HG03521 (cell line): ENCODE data around the gene PEPD.

Source experiments
- ATAC-seq: cut with Tn5 transposase; IDR thresholded peaks from one replicate; pipeline ENCODE4 v1.9.1; 2021; ENCODE audit warnings: mild to moderate bottlenecking, moderate library complexity; ENCODE audit not compliant: unreplicated experiment

The PEPD gene

DNA sequence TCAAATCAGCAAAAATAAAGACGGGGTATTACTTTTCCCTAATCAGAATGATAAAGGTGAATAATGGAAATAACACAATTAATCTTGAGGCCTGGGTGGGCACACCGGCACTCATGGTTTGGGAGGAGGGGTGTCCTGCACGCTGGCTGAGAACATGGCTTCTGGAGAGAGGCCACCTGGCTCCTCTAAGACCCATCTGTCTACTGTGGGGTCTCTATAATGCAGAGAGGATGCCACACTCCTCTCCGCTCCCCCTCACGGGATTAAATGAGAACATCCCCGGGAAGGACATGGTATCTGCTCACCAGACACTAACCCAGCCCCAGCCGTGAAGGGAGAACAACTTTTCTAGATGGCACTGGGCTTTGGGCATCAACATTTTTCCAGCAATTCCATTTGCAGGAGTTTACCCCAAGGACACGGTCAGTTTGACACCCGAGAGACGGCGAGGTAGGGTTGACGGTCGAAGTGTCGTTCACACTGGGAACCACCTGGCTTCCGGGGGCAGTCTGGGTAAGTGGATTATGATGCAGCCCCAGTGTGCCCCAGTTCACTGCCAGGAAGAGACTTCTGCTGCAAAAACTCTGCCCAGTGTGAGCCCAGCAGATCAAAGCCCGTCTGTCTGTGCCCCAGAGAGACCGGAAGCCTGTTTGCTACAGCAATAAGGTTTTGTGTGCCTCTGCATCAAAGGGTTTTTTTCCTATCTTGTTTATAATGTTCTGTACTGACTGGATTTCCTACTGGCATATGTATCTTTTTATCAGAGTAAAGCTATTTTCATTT lies 91.5 kb downstream of the PEPD start:
- no peak for ATAC-seq

DNA sequence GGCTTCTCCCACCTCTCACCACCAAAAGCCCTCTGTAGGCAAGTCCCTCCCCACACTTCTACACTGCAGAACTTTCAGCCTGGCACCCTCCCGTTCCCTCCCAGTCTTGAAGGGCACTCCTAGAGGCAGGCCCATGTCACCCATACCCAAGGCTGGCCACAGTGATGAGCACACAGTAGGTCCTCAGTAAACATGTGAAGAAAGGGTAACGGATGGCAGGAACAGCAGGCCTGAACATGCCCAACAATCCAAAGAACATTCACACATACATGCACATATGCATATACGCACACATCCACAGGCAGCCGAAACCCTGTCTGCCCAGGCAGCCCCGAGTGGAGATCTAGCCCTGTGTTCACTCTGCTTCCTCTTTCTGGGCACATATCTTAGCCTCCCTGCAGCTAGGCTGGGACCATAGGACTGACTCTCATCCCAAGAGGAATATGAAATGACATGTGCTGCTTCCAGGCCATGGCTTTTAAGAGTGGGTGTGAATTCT lies 92.9 kb downstream of the PEPD start:
- ATAC-seq, result no peak

DNA sequence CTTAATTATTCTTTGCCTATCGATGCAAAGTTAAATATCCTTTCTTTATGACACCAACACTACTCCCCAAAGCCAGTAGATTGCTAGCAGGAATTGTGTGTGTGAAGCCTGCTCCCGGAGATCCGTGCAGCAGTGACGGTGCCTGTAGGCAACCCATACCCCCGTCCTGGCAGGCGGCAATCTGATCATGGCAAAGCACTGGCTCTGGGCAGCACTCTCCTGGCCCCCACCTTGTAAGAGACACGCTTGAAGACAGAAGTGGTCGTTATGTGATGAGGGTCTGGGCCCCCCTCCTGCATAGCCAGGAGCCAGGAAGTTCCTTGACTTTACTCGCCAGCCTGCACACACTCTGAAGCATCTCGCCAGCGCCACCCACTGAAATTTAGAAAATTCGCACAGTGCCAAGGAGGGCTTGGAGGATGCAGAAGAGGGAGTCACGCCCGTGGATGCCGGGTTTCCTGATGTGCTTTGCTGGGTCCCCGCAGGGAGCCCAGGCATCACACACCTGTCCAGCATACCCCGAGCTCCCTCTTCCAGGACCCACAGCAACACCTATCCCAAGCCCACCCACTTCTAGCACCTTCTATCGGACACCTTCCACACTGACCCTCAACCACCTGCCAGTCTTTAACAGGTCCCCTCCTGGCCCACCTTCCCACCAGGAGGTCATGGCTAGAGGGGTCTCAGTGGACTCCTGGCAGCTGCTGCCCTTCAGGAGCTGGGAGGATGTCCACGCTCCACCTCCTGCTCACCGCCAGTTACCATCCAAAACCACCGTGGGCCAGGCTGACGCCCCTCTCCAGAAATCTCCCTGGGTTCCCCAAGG lies 93.6 kb downstream of the PEPD start:
- no peak for ATAC-seq

DNA sequence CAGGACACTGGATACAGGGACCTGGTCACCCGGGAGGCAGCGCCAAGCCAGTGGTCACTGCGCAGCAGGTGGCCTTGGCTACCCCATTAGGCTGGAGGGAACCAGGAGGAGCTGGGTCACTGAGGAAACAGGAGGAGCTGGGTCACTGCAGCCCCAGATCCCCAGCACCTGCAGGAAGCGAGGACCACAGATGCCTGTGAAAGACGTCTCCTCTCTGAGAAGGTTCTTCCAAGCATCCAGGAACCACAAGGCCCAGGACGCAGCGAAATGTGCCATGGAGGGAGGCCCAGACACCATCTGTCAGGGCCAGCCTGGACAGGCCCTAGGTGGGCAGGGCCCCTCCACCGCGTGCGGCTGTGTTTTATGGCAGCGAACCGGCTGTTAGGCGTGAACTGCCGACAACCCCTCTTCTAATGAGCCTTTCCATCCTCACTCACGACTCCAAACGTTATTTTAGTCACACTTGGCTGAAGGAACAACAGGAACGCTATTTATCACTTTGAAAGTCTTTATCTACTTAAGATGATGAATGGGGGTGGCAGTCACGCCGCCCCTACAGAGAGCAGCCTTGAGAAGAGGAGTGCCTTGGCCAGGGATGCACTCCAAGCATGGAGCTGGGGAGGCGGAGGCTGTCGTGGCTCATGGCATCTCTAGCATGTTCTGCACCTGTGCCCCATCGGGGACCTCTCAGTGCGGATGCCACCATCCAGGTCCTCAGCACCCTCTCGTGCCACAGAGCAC lies 94.8 kb downstream of the PEPD start:
- no peak for ATAC-seq

DNA sequence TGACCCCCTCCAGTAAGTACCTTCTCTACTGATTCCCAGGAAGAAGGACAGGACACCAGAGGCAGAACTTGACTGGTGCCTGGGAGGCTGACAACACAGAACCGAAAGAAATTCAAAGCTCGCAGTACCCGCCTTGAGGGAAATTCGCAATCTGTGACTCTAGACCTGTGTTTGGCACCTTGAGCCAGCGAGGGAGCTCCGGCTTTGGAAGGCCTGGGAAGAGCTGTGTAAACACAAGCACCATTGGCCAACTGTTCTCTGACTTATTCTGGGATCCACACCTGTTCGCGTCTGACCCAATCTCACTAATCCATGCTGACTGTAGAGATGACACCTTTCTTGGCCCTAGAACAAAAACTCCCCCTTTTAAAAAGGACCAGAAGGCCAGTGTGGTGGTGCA lies 97.4 kb downstream of the PEPD start:
- ATAC-seq, result no peak

DNA sequence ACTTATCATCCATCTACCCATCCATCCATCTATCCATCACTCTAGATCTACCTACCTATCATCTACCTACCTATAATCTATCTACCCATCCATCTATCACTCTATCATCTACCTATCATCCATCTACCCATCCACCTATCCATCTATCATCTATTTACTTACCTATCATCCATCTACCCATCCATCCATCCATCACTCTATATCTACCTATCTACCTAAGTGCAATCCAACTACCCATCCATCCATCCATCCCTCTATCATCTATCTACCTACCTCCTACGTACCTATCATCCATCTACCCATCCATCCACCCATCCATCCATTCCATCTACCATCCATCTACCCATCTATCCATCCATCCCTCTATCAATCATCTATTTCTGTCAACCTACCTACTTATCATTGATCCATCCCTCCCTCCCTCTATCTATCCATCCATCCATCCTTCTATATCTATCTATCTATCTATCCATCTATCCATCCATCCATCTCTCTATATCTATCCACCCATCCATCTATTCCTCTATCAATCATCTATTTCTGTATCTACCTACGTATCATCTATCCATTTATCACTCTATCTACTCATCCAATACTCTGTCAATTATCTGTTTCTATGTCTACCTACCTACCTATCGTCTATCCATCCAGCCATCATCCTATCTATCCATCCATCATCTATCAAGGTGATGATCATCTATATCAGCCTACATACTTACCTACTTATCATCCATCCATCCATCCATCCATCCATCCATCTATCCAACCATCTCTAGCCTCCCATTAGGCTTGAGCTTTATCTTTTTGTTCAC lies 99.0 kb downstream of the PEPD start:
- no peak for ATAC-seq

DNA sequence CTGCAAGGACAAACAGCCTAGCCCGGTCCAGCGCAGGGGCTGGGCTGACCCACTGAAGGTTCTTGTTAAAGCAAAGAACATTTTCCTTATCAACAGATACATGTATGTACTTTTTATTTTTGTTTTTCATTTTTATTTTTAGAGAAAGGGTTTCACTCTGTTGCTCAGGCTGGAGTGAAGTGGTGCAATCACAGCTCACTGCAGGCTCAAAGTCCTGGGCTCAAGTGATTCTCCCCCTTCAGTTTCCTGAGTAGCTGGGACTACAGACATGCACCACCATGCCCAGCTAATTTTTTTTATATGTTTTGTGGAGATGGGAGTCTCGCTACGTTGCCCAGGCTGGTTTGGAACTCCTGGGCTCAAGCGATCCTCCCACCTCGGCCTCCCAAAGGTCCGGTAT lies 100.2 kb downstream of the PEPD start:
- ATAC-seq, result no peak

DNA sequence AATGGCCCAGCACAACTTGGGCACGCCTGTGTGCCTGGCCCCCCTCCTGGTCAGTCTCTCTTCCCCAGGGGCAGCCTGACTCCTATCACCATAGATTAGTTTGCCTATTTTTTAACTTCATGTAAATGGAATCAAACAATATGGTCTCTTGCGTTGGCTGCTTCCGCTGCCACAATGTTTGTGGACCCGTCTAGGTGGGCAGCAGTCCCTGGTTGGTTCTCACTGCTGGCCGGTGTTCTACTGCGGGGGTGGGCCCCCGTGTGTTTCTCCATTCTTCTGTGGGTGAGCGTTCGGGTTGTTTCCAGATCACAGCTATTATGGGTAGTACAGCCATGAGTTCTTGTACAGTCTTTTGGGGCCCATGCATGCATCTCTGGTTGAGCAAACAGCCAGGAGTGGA lies 100.8 kb downstream of the PEPD start:
- no peak for ATAC-seq

DNA sequence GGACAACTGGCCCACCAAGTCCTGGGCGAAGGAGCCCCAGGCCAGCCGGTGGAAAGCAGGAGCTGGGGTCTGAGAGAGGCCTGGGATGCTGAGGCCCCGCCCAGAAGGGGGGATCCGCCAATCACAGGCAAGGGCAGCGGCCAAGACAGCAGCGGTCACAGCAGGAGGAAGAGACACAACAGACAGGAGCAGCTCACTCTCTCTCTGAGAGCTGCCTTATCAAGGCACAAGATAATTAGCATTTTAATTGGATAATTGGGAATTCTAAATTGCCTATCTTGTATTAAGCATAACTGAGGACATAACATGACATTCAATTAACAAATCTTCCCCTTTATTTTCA lies 101.8 kb downstream of the PEPD start:
- ATAC-seq, result no peak

DNA sequence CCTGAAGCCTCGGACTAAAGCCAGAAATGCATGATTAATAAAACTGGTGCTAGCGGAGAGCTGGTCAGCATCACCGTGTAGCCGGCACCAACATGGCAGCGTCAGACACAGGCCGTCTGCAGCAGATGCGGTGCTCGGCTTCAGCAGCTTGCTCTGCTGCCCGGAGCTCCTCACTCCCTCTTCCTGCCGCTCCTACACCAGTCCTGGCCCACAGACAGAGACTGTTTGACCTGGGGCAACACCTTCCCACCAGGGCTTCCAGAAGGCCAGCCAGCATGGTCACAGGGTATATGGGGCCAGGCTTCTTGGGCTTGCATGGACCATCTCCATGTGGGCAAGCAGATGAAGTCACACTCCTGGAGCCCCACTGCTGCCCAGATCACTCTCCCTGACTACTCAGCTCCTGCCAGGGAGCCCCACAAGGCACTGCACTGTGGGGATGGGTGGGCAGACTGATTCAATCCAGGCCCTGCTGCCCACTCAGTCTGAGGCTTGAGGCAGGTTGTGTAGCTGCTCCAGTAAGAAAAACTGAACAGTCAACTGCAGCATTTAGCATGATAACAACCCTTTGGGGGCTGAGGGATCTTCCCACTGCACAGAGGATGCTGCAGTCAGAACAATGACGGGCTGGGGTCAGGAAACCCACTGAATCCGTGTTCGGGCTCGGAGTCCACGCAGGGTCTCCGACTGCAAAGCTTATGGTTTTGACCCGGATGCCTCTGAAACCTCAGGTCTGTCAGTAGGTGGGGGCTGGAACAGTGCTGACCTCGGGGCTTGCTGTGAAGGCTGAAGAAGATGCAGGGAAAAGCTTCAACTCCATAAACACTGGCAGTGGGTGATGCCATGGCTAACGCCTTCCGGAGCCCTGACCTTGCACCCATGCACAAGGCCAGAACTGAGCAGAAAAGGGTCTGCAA lies 102.5 kb downstream of the PEPD start:
- no peak for ATAC-seq

DNA sequence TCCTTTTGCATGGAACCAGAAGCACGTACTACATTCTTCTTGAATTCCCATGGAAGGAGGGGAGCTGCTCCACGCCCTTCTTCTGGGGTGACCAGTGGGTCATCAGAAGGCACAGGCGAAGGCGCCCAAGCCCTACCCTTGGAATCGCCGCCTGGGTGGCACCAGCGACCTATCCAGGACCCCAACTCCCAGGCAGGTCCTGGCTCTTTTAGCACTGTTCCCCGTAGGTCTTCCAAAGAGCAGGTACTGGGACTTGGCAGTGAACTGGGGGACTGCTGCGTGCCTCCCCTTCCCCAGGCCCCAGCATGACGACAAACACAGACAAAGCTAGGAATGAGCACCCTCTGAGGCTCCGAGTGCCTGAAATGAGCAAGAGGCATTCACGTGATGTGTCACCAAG lies 103.1 kb downstream of the PEPD start:
- no peak for ATAC-seq

DNA sequence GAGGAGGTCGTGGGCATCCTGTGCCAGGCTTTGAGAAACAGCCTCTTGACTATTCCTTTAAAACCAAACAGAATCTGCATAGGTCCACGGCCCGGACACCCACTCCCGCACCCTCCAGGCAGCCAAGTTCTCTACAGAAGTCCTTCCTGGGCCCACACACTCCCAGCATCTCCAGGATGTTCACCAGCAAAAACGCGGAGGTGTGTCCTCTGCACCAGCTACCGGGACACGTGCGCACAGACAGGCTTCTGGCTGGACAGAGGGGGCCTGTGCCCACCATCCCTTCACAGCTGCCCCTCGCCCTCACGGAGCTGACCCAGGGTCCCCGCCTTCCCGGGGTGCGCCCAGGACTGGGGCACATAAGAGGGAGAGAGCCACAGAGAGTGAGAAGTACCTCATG lies 103.8 kb downstream of the PEPD start:
- no peak for ATAC-seq

DNA sequence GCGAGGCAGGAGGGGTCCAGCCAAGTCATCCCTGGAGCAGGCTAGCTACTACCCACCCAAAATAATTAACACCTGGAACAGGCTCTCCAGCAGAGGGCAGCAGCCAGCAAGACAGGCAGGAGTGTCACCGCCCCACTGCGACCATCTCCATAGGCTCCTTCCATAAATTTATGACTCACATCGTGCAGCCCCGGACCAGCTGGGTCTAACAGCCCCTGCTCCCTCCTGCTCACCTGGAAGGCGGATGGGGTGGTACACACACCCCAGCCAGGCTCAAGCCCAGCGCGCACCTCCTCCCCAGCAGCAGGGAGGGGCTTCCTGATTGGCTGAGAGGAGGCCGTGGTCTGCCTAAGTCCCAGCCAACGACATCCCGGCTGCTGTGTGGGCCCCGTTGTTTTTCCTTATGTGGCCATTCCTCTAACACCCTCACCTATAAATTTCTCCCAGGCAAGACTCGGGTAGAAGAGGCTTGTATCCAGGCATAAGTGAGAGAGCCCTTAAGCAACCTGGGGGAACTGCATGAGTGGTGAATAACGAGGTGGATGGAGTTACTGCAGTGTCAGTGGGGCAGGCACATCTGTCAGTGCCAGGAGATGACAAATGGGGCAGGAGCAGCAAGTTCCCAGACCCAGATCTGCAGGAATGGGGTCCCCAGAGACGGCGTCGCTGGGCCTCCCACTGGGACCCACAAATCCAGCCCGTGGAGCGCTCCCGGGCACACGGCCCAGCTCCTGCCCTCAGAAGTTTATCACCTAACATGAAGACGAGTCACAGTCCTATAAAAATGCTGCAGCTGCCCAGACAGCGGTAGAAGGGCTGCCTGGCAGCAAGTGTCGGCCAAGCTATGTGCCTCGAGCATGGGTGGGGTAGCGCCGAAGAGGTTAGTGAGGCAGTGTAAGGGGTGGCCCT lies 105.0 kb downstream of the PEPD start:
- no peak for ATAC-seq

DNA sequence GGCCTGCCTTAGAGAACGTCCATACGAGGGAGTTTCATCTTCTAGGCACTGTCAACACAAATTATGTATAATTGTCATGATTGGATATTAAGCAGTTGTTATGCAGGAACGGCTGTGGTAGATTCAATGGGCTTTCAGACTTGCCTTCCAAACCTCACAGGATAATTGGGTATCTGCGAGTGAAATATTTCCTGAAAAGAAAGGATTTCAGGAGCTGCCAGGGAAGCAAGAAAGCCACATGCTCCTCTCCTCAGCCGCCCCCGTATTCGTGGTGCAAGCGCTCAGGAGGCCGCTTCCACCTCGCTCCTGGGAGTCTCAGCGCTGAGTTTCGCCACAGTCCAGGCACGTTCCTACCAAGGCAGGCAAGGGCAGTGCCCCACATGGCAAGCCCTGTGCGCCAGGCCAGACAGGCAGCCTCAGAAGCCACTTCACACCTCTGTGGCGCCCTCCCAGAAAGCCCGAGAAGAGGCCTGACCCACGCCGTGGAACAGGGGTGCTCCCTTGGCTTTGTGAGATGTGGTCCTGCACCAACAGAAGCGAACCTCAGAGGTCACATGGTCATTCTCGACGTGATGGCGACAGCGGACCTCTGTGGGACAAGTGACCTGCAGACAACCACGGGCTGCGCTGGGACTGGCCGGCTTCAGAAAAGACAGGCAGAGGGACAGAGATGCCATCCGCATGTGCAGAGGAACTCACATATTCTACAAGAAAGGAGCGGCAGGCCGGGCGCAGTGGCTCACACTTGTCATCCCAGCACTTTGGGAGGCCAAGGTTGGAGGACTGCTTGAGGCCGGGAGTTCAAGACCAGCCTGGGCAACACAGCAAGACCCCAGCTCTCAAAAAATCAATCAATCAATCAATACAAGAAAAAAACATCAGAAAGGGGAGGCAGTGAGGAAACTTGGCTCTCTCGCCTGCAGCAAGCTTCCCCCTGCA lies 106.7 kb downstream of the PEPD start:
- no peak for ATAC-seq

DNA sequence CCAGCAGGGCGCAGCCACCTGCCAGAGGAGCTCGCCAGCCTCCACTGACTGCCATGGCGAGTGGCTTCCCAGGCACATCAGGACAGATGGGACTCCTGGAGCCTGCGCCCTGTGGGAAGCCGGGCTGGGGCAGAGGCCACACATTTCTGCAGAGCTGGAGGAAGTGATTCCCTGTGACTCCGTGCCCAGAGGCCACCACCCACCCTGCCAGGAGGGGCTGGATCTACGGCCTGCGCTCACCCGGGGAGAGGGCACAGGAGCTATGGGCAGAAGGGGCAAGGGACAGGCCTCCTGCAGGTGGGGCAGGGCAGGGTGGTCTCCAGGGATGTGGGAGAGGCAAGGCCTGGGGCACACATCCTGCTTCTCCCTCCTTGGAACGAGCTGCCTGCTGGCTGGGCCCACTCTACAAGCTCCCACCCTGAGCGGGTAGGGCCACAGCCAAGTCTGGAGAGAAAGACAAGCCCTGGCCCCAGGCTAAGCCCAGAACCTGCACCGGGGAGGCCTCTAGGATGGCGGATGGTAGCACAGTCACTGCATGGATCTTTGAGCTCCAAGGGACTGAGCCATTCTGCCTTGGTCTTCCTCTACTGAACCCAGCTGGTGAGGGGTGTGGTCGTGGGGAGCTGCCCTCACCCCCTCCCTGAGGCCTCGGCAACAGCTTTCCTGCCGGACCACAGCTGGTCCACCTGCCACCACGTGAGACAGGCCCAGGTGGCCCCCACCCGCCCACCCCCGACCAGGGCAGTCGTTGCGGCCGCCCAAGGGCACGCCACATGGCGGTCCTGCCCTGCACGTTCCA lies 107.5 kb downstream of the PEPD start:
- ATAC-seq, result no peak

DNA sequence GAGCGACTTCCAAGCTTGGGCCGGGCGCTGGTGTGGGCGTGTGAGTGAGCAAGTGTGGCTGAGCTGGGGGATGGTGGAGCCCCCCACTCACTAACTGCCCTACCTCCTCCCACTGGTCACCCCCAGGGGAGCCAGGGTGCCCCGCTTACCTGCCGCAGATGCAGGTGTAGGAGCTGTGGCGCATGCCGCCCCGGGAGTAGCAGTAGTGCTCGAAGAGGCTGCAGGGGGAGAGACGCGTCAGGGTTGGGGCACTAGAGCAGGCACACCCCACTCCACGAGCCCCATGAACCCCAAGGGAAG lies 108.2 kb downstream of the PEPD start:
- ATAC-seq, result no peak
